Parathyroid adenoma (tissue), 2 donors: ENCODE measurements around the gene MAP2K7.

Experiments
- H2AFZ ChIP-seq: fragments of 300-600 bp; sonication (generic); one replicate; pipeline ENCODE4 v1.7.0; 2017; ENCODE audit warnings: antibody characterized with exemption, mild to moderate bottlenecking
- H3K27ac ChIP-seq: fragments of 300-600 bp; sonication (generic); one replicate; pipeline ENCODE4 v1.7.0; 2017
- H3K27me3 ChIP-seq: fragments of 300-600 bp; sonication (generic); one replicate; pipeline ENCODE4 v1.7.0; 2017; ENCODE audit warnings: low read length; ENCODE audit not compliant: control insufficient read depth, insufficient read depth
- H3K36me3 ChIP-seq: fragments of 300-600 bp; sonication (generic); one replicate; pipeline ENCODE4 v1.7.0; 2017; ENCODE audit warnings: low read length; ENCODE audit not compliant: control insufficient read depth, insufficient read depth
- H3K4me1 ChIP-seq: fragments of 300-600 bp; sonication (generic); one replicate; pipeline ENCODE4 v1.7.0; 2017; ENCODE audit warnings: control low read depth
- H3K4me2 ChIP-seq: fragments of 300-600 bp; sonication (generic); one replicate; pipeline ENCODE4 v1.7.0; 2017; ENCODE audit warnings: low read length
- H3K4me3 ChIP-seq: fragments of 300-600 bp; sonication (generic); one replicate; pipeline ENCODE4 v1.7.0; 2017; ENCODE audit warnings: low read depth, low read length
- H3K79me2 ChIP-seq: fragments of 300-600 bp; sonication (generic); one replicate; pipeline ENCODE4 v1.7.0; 2017; ENCODE audit warnings: control low read depth
- H3K9ac ChIP-seq: fragments of 300-600 bp; sonication (generic); one replicate; pipeline ENCODE4 v1.7.0; 2017; ENCODE audit warnings: mild to moderate bottlenecking
- H3K9me3 ChIP-seq: fragments of 300-600 bp; sonication (generic); one replicate; pipeline ENCODE4 v1.7.0; 2017; ENCODE audit warnings: low read length; ENCODE audit not compliant: control insufficient read depth
- CTCF ChIP-seq: fragments of 300-600 bp; sonication (generic); IDR thresholded peaks from one replicate; pipeline ENCODE4 v1.7.0; 2017; ENCODE audit warnings: antibody characterized with exemption, mild to moderate bottlenecking
- donor health status: primary hyperparathyroidism.

The MAP2K7 gene

GRCh38 chr19:7924651-7925170 lies 21.0 kb downstream of the MAP2K7 start:
- Histone ChIP-seq H3K9ac (no peak overlapping the region), H3K4me2 (peak overlapping the region; percentile 69), H3K27me3 (no peaks in the 10 kb centered on the region), H3K9me3 (no peaks in the 10 kb centered on the region), H3K36me3 (no peaks in the 10 kb centered on the region), H3K4me1 (peaks cover 9% of the 10 kb centered on the region), H2AFZ (peak overlapping the region; percentile 38), H3K4me3 (no peak overlapping the region), H3K27ac (no peak overlapping the region), H3K79me2 (no peaks in the 10 kb centered on the region)
- no peak for TF ChIP-seq CTCF

GRCh38 chr19:7925171-7925851 lies 21.6 kb downstream of the MAP2K7 start:
- Histone ChIP-seq H3K36me3 (no peaks in the 10 kb centered on the region), H3K4me3 (peak overlapping the region; percentile 20), H3K9ac (no peak overlapping the region), H3K4me1 (peaks cover 7% of the 10 kb centered on the region), H3K9me3 (no peaks in the 10 kb centered on the region), H3K27me3 (no peaks in the 10 kb centered on the region), H2AFZ (peak overlapping the region; percentile 38), H3K79me2 (no peaks in the 10 kb centered on the region), H3K27ac (no peak overlapping the region), H3K4me2 (peak overlapping the region; percentile 69)
- peak; percentile 85 for TF ChIP-seq CTCF

- H3K27ac ChIP-seq: no peak within 1 kb of the TSS
Measured at GRCh38 chr19:7926021-7926726, 22.5 kb downstream of the MAP2K7 start, which contains the start of gene CTXN1. CTXN1 (minus strand) TSS chr19:7926135; CDS start chr19:7925538, 597 bp downstream.

GRCh38 chr19:7926727-7927604 lies 23.3 kb downstream of the MAP2K7 start:
- H3K9ac ChIP-seq: no peak overlapping the region
- peaks cover 7% of the 10 kb centered on the region for H3K4me1 ChIP-seq
- H3K27me3 ChIP-seq: no peaks in the 10 kb centered on the region
- no peak overlapping the region for H2AFZ ChIP-seq
- no peak for TF ChIP-seq CTCF
- no peak overlapping the region for H3K4me3 ChIP-seq
- H3K27ac ChIP-seq: no peak overlapping the region
- no peaks in the 10 kb centered on the region for H3K79me2 ChIP-seq
- H3K9me3 ChIP-seq: no peaks in the 10 kb centered on the region
- no peaks in the 10 kb centered on the region for H3K36me3 ChIP-seq
- no peak overlapping the region for H3K4me2 ChIP-seq

More at GRCh38 chr19:7926021-7926726, 22.5 kb downstream of the MAP2K7 start, which contains the start of gene CTXN1:
- H3K79me2 ChIP-seq: no peaks in the 10 kb centered on the region
- H3K9ac ChIP-seq: no peak within 1 kb of the TSS
- no peaks in the 10 kb centered on the region for H3K27me3 ChIP-seq
- no peak for TF ChIP-seq CTCF
- peaks cover 7% of the 10 kb centered on the region for H3K4me1 ChIP-seq
- peak within 1 kb of the TSS; percentile 38 for H2AFZ ChIP-seq
- peak within 1 kb of the TSS; percentile 37 for H3K4me3 ChIP-seq
- H3K36me3 ChIP-seq: no peaks in the 10 kb centered on the region
- H3K9me3 ChIP-seq: no peaks in the 10 kb centered on the region
- H3K4me2 ChIP-seq: peak within 1 kb of the TSS; percentile 69
